Measurements from ENCODE around the gene SDHAF2. TPM values are rescaled to one million over a fixed set of nuclear protein-coding genes. Genes with fewer than 3 reads are reported as not detected.

The SDHAF2 gene
- total and polyA plus RNA-seq, 2 of the 13 experiments (the other 11 are each of a cell fraction or from before 2014, with no cell fraction given): 44.2 to 70.4 TPM

DNA sequence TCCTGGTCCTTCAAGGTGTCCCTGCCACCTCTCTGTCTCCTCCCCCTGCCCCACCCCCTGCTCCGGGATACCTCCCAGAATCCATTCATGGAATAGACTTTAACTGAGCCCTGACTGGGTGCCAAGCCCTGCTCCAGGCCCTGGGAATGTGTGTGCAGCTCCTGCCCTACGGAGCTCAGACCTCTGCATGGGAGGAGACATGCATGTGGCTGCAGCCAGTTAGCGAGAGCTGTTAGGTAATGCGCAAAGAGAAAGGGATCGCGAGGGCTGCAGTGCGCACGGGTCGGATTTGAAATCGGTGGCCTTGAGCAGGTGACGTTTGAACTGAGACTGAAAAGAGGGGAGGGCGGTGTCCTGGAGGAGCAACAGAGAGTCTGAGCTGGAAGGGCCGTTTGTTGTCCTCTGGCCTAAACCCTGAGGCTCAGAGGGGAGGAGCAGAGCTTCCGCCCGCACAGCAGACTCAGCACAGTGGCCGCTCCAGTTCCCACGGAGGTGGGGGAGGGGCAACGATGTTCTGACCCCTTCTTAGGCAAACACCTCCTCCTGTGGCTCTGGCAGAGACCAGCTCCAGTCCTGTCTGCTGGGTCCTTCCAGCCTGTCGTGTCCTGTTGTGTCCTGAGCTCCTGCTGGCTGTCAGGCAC is 58.8 kb downstream of the SDHAF2 start (continued):
- TF ChIP-seq, protein P1, sequence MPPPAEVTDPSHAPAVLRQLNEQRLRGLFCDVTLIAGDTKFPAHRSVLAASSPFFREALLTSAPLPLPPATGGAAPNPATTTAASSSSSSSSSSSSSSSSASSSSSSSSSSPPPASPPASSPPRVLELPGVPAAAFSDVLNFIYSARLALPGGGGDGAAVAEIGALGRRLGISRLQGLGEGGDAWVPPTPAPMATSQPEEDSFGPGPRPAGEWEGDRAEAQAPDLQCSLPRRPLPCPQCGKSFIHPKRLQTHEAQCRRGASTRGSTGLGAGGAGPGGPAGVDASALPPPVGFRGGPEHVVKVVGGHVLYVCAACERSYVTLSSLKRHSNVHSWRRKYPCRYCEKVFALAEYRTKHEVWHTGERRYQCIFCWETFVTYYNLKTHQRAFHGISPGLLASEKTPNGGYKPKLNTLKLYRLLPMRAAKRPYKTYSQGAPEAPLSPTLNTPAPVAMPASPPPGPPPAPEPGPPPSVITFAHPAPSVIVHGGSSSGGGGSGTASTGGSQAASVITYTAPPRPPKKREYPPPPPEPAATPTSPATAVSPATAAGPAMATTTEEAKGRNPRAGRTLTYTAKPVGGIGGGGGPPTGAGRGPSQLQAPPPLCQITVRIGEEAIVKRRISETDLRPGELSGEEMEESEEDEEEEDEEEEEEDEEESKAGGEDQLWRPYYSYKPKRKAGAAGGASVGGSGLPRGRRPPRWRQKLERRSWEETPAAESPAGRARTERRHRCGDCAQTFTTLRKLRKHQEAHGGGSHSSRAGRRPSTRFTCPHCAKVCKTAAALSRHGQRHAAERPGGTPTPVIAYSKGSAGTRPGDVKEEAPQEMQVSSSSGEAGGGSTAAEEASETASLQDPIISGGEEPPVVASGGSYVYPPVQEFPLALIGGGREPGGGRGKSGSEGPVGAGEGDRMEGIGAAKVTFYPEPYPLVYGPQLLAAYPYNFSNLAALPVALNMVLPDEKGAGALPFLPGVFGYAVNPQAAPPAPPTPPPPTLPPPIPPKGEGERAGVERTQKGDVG (CRISPR knock-in tag; IDR thresholded peaks at IDR 0.05; ENCODE audit: borderline replicate concordance): no peak
- TF ChIP-seq ZFP36 (IDR thresholded peaks at IDR 0.05; ENCODE audit: borderline replicate concordance, low read depth, low read length, partially characterized antibody) (no peak), NFE2L1 (CRISPR knock-in tag; IDR thresholded peaks at IDR 0.05; ENCODE audit: borderline replicate concordance) (no peak), MAFG (CRISPR knock-in tag; IDR thresholded peaks at IDR 0.05) (no peak), HOXA5 (CRISPR knock-in tag; IDR thresholded peaks at IDR 0.05) (no peak), MIER2 (CRISPR knock-in tag; IDR thresholded peaks at IDR 0.05) (peak; percentile 45), GZF1 (CRISPR knock-in tag; IDR thresholded peaks at IDR 0.05) (no peak), MATR3 (CRISPR knock-in tag; IDR thresholded peaks at IDR 0.05) (no peak), ZNF782 (CRISPR knock-in tag; IDR thresholded peaks at IDR 0.05; ENCODE audit: borderline replicate concordance) (no peak), MED8 (CRISPR knock-in tag; IDR thresholded peaks at IDR 0.05; ENCODE audit: insufficient replicate concordance) (no peak), FOXJ3 (CRISPR knock-in tag; IDR thresholded peaks at IDR 0.05; ENCODE audit: borderline replicate concordance) (0 out of 2 replicates have a peak, but pooled peaks have one; percentile 21), THYN1 (CRISPR knock-in tag; IDR thresholded peaks at IDR 0.05; ENCODE audit: borderline replicate concordance, low read depth) (no peak), ARHGAP35 (CRISPR knock-in tag; IDR thresholded peaks at IDR 0.05; ENCODE audit: borderline replicate concordance) (no peak), ZNF3 (CRISPR knock-in tag; IDR thresholded peaks at IDR 0.05) (no peak; the same call in 1 of the 2 replicates), CAMTA2 (CRISPR knock-in tag; IDR thresholded peaks at IDR 0.05; ENCODE audit: borderline replicate concordance) (no peak), ZNF350 (CRISPR knock-in tag; IDR thresholded peaks at IDR 0.05; ENCODE audit: borderline replicate concordance, low read depth) (peak; percentile 63; the same call in 1 of the 2 replicates), ZNF30 (CRISPR knock-in tag; IDR thresholded peaks at IDR 0.05) (no peak), SKI (IDR thresholded peaks at IDR 0.05; ENCODE audit: partially characterized antibody) (peak; percentile 36), ATF1 (CRISPR knock-in tag; IDR thresholded peaks at IDR 0.05) (no peak), PCBP2 (optimal IDR thresholded peaks at IDR 0.05; ENCODE audit: low read depth, low read length, poor library complexity, severe bottlenecking) (no peak), ZNF331 (CRISPR knock-in tag; IDR thresholded peaks at IDR 0.05) (peak; percentile 71)
- TF ChIP-seq, protein P2, sequence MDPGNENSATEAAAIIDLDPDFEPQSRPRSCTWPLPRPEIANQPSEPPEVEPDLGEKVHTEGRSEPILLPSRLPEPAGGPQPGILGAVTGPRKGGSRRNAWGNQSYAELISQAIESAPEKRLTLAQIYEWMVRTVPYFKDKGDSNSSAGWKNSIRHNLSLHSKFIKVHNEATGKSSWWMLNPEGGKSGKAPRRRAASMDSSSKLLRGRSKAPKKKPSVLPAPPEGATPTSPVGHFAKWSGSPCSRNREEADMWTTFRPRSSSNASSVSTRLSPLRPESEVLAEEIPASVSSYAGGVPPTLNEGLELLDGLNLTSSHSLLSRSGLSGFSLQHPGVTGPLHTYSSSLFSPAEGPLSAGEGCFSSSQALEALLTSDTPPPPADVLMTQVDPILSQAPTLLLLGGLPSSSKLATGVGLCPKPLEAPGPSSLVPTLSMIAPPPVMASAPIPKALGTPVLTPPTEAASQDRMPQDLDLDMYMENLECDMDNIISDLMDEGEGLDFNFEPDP (CRISPR knock-in tag; conservative IDR thresholded peaks at IDR 0.05): no peak
- TF ChIP-seq, protein P3, sequence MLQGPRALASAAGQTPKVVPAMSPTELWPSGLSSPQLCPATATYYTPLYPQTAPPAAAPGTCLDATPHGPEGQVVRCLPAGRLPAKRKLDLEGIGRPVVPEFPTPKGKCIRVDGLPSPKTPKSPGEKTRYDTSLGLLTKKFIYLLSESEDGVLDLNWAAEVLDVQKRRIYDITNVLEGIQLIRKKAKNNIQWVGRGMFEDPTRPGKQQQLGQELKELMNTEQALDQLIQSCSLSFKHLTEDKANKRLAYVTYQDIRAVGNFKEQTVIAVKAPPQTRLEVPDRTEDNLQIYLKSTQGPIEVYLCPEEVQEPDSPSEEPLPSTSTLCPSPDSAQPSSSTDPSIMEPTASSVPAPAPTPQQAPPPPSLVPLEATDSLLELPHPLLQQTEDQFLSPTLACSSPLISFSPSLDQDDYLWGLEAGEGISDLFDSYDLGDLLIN (CRISPR knock-in tag; IDR thresholded peaks at IDR 0.05; ENCODE audit: borderline replicate concordance): no peak
- TF ChIP-seq, protein P4, sequence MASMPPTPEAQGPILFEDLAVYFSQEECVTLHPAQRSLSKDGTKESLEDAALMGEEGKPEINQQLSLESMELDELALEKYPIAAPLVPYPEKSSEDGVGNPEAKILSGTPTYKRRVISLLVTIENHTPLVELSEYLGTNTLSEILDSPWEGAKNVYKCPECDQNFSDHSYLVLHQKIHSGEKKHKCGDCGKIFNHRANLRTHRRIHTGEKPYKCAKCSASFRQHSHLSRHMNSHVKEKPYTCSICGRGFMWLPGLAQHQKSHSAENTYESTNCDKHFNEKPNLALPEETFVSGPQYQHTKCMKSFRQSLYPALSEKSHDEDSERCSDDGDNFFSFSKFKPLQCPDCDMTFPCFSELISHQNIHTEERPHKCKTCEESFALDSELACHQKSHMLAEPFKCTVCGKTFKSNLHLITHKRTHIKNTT (CRISPR knock-in tag; IDR thresholded peaks at IDR 0.05): no peak
